K562 (cell line): ENCODE data around the gene GPATCH2.

Source experiments
- ETV6 ChIP-seq, 3 experiments: fragments of 150-350 bp in 1 of 3; sonication (generic) in 1 of 3; formaldehyde crosslinking in 1 of 3; IDR thresholded peaks; 2 replicates each; pipeline versions ENCODE4 v1.6.1 to v1.8.0; 2014 to 2022; ENCODE audit warnings: borderline replicate concordance in 2 of 3, low read depth in 2 of 3, antibody characterized with exemption in 1 of 3, low read length in 1 of 3, mild to moderate bottlenecking in 1 of 3, missing genetic modification reagents in 1 of 3
- FOXK2 ChIP-seq, 2 experiments: fragments of 450-650 bp; IDR thresholded peaks in 1 of 2; conservative IDR thresholded peaks in 1 of 2; 2 replicates each; pipeline ENCODE4 v1.6.1; 2016; ENCODE audit warnings: low read depth in 2 of 2, mild to moderate bottlenecking in 1 of 2
- MCM5 ChIP-seq: fragments of 450-650 bp; IDR thresholded peaks from 2 replicates; pipeline ENCODE4 v1.6.1; 2016; ENCODE audit warnings: low read depth
- NR2C2 ChIP-seq, 2 experiments: fragments of 200-800 bp in 1 of 2; sonication (Bioruptor generic) in 1 of 2; sonication (generic) in 1 of 2; formaldehyde crosslinking in 1 of 2; IDR thresholded peaks; 2 replicates each; pipeline versions ENCODE4 v1.6.1 to v1.8.0; 2016 to 2022; ENCODE audit warnings: mild to moderate bottlenecking in 1 of 2, missing compliant biosample characterization in 1 of 2, missing genetic modification characterization in 1 of 2, missing genetic modification reagents in 1 of 2
- WHSC1 ChIP-seq: IDR thresholded peaks from one replicate; pipeline ENCODE4 v1.6.1; 2012; ENCODE audit warnings: low read length, control low read depth, inconsistent platforms
- ZNF143 ChIP-seq: sonication (generic); formaldehyde crosslinking; IDR thresholded peaks from 2 replicates; pipeline ENCODE4 v1.9.0; 2022; ENCODE audit warnings: mild to moderate bottlenecking, missing genetic modification reagents
- TF ChIP-seq, protein P1 (sequence below): sonication (generic); formaldehyde crosslinking; IDR thresholded peaks from 2 replicates; pipeline ENCODE4 v1.9.0; 2022; ENCODE audit warnings: mild to moderate bottlenecking, missing genetic modification reagents

DNA sequence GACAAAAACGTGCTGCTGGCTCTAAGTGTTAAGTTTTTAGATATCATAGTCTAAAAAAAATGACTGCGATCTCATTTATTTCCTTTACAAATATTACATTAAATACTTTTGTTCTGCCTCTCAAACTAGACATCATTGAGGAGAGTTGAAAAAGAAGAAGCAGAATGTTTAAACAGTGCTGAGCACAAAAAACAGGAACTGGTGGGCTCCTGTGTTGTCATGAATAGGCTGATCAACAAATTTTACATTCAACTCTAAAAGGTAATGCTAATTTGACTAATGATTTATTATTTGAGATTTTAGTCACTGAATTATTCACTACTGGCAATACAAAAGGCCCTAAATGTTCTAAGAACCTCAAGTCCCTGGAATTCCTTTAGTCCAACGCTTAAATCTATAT is 66.1 kb downstream of the GPATCH2 start:
- TF ChIP-seq FOXK2 (conservative IDR thresholded peaks at IDR 0.05 in 1 of 2, IDR thresholded peaks at IDR 0.05 in 1 of 2; ENCODE audit: low read depth in 2 of 2): no peak
- TF ChIP-seq WHSC1: no peak
- no peak for TF ChIP-seq ZNF143 (CRISPR knock-in tag)
- TF ChIP-seq, protein P1, sequence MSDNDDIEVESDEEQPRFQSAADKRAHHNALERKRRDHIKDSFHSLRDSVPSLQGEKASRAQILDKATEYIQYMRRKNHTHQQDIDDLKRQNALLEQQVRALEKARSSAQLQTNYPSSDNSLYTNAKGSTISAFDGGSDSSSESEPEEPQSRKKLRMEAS (CRISPR knock-in tag): no peak
- TF ChIP-seq MCM5: no peak
- TF ChIP-seq NR2C2 (CRISPR knock-in tag; IDR thresholded peaks at IDR 0.05): no peak
- TF ChIP-seq NR2C2 (tag; IDR thresholded peaks at IDR 0.05): no peak
- TF ChIP-seq ETV6 (IDR thresholded peaks at IDR 0.05; ENCODE audit: borderline replicate concordance in 1 of 2, low read depth in 2 of 2, low read length in 1 of 2): no peak
- no peak for TF ChIP-seq ETV6 (CRISPR knock-in tag; IDR thresholded peaks at IDR 0.05; ENCODE audit: borderline replicate concordance)
